H1 (cell line): ENCODE measurements around the gene CARM1. TPM values are rescaled to one million over a fixed set of nuclear protein-coding genes. Genes with fewer than 3 reads are reported as not detected.

Source experiments
- HDAC6 ChIP-seq: IDR thresholded peaks from one replicate; pipeline ENCODE4 v1.7.1; 2012; ENCODE audit warnings: low read depth, mild to moderate bottlenecking, inconsistent platforms, low read length, moderate library complexity
- POU5F1 ChIP-seq: IDR thresholded peaks from 2 replicates; pipeline ENCODE4 v1.6.1; 2011; ENCODE audit warnings: low read depth, mild to moderate bottlenecking, low read length, moderate library complexity
- RFX5 ChIP-seq: IDR thresholded peaks from 2 replicates; pipeline ENCODE4 v1.6.1; 2011; ENCODE audit warnings: low read depth, low read length, improper control_type of control experiment, borderline replicate concordance
- polyA plus RNA-seq, 7 experiments: library from polyadenylated mRNA; depleted of rRNA in 3 of 7; stranded (reverse) in 5 of 7; unstranded in 2 of 7; fragments of >200 nt in 5 of 7; fragments of 200-250 nt in 2 of 7; gene quantifications; 1 replicate in 5 of 7; 2 replicates in 1 of 7; 4 replicates in 1 of 7; pipeline versions ENCODE4 v1.2.1 to v1.2.3, GENCODE V29; 2011 to 2013; ENCODE audit warnings: missing spikeins in 2 of 7, mixed read lengths in 2 of 7
- total RNA-seq: library from RNA; stranded (reverse); fragmentation: NEBNext Ultra II Directional; extraction: Animal tissue kit (Norgen Biotek cat#: 25700); gene quantifications from 2 replicates; pipeline ENCODE4 v1.2.1, GENCODE V29; 2021
- TF ChIP-seq, protein P1 (sequence below), 3 experiments: IDR thresholded peaks; 1 replicate in 2 of 3; 2 replicates in 1 of 3; pipeline versions ENCODE4 v1.5.1 to v1.6.1; 2011; ENCODE audit warnings: low read length in 3 of 3, mild to moderate bottlenecking in 3 of 3, inconsistent platforms in 2 of 3, low read depth in 1 of 3, moderate library complexity in 1 of 3; ENCODE audit not compliant: insufficient read depth in 1 of 3; ENCODE audit errors: control extremely low read depth in 1 of 3

The CARM1 gene
- total and polyA plus RNA-seq, 2 of the 8 experiments (the other 6 are each of a cell fraction or from before 2014, with no cell fraction given): 134 to 164 TPM

DNA sequence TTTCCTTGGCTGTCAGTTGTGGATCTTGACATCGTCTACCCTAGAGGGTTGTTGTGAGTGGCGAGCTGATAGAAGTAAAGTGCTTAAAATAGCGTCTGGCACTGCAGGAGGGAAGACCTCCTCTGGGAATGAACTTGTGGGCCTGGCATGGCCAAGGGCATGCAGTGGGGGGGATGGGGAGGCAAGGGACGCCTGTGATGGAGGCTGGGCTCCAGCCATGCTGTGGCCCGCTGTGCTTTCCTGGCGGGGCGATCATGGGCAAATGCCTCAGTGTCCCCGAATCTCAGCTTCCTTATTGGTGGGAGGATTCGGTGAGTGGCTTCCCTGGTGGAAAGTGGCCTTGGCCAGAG is 10.7 kb downstream of the CARM1 start (continued):
- TF ChIP-seq, protein P1, sequence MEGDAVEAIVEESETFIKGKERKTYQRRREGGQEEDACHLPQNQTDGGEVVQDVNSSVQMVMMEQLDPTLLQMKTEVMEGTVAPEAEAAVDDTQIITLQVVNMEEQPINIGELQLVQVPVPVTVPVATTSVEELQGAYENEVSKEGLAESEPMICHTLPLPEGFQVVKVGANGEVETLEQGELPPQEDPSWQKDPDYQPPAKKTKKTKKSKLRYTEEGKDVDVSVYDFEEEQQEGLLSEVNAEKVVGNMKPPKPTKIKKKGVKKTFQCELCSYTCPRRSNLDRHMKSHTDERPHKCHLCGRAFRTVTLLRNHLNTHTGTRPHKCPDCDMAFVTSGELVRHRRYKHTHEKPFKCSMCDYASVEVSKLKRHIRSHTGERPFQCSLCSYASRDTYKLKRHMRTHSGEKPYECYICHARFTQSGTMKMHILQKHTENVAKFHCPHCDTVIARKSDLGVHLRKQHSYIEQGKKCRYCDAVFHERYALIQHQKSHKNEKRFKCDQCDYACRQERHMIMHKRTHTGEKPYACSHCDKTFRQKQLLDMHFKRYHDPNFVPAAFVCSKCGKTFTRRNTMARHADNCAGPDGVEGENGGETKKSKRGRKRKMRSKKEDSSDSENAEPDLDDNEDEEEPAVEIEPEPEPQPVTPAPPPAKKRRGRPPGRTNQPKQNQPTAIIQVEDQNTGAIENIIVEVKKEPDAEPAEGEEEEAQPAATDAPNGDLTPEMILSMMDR (IDR thresholded peaks at IDR 0.05; ENCODE audit: control extremely low read depth in 1 of 3, insufficient read depth in 1 of 3, low read depth in 1 of 3, low read length in 3 of 3): no peak
- TF ChIP-seq RFX5 (no peak), POU5F1 (no peak), HDAC6 (no peak)
